Cardiac fibroblast (primary cell): ENCODE results near the gene ARID1B.

Experiments used
- DNase-seq, 2 donors: peaks; one replicate each; pipeline versions ENCODE4 v3.0.0 to v3.0.0-alpha.2; 2010; ENCODE audit warnings: low read depth in 2 of 2
- H3K4me3 ChIP-seq, 2 donors: replicated peaks in 1 of 2; 1 replicate in 1 of 2; 2 replicates in 1 of 2; pipeline ENCODE4 v1.5.1; 2011; ENCODE audit warnings: low read depth in 2 of 2, low read length in 2 of 2, mild to moderate bottlenecking in 2 of 2, moderate library complexity in 1 of 2
- CTCF ChIP-seq: IDR thresholded peaks from one replicate; pipeline ENCODE4 v1.5.1; 2011; ENCODE audit warnings: low read depth, mild to moderate bottlenecking, low read length, inconsistent platforms

ARID1B gene

GRCh38 chr6:157210954-157211353, 433.8 kb downstream of the ARID1B start:
- TF ChIP-seq CTCF: no peak
- no peak overlapping the region for H3K4me3 ChIP-seq
- no peak for DNase-seq

- TF ChIP-seq CTCF: no peak
- no peak for DNase-seq
Measured at GRCh38 chr6:157211603-157212455, 434.7 kb downstream of the ARID1B start.

GRCh38 chr6:157213426-157213825, 436.2 kb downstream of the ARID1B start:
- TF ChIP-seq CTCF: no peak
- no peak for DNase-seq
- no peak overlapping the region for H3K4me3 ChIP-seq

More at GRCh38 chr6:157211603-157212455, 434.7 kb downstream of the ARID1B start:
- H3K4me3 ChIP-seq: no peak overlapping the region

DNA sequence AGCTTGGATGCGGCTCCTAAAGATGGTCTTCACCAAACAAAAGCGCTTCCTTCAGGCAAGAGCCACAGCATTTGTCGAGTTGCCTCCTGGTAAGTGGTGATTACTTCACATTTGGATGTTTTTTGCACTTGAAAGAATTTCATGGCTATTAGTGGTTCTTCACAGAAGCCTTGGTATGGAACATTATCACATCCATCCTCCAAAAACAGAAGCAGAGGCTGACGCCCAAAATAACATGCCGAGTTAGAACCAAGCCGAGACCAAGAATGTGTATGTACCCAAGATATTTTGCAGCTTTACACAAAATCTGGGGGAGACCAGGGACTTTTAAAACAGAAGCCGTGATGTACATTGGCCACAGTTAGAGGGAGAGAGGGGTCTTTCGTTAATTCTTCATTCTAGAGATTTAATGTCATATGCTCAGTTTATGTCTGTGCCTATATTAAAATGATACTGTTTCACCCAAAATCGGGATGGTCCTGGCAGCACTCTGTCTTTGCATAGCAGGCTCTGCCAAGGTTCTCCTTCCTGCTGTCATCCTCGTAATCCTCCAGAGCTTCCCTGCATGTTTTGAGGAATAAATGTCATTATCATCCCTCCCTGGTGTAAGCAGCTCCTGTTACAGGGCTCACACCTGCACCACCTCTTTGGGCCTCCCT, 436.9 kb downstream of the ARID1B start:
- DNase-seq: no peak
- H3K4me3 ChIP-seq: no peak overlapping the region
- TF ChIP-seq CTCF: no peak

GRCh38 chr6:157215717-157216116, 438.5 kb downstream of the ARID1B start:
- H3K4me3 ChIP-seq: no peak overlapping the region
- TF ChIP-seq CTCF: no peak
- DNase-seq: no peak

- no peak for DNase-seq
- TF ChIP-seq CTCF: no peak
- no peak overlapping the region for H3K4me3 ChIP-seq
Measured at GRCh38 chr6:157216570-157216969, 439.4 kb downstream of the ARID1B start.
